C4-2B (cell line): ENCODE measurements around the gene DSC2.

Source experiments
- H3K27ac ChIP-seq: fragments of 450-650 bp; 2 replicates; pipeline ENCODE4 v1.5.1; 2017
- ZFX ChIP-seq: fragments of 450-650 bp; IDR thresholded peaks from 2 replicates; pipeline ENCODE4 v1.6.1; 2017
- TF ChIP-seq, protein P1 (sequence below): fragments of 450-650 bp; conservative IDR thresholded peaks from 2 replicates; pipeline ENCODE4 v1.5.1; 2017; ENCODE audit warnings: mild to moderate bottlenecking

The DSC2 gene

DNA sequence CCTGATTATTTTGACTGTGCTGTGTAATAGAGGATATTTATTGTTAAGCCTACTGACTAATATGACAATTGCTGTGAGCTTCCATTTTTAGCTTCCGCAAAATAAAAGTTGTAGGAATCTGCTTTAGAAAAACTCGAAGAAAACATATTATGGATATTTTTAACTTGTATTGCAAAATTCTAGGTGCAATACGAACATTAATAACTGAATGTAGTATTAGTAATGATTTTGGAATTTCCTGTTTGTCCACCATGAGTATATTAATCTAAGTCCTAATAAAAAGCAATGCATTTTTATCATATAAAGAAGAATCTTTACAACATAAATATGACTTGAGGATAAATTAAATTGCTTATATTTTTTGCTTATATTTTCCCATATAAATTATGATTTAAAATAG is 57.3 kb downstream of the DSC2 start:
- H3K27ac ChIP-seq, result no peak overlapping the region
- TF ChIP-seq, protein P1, sequence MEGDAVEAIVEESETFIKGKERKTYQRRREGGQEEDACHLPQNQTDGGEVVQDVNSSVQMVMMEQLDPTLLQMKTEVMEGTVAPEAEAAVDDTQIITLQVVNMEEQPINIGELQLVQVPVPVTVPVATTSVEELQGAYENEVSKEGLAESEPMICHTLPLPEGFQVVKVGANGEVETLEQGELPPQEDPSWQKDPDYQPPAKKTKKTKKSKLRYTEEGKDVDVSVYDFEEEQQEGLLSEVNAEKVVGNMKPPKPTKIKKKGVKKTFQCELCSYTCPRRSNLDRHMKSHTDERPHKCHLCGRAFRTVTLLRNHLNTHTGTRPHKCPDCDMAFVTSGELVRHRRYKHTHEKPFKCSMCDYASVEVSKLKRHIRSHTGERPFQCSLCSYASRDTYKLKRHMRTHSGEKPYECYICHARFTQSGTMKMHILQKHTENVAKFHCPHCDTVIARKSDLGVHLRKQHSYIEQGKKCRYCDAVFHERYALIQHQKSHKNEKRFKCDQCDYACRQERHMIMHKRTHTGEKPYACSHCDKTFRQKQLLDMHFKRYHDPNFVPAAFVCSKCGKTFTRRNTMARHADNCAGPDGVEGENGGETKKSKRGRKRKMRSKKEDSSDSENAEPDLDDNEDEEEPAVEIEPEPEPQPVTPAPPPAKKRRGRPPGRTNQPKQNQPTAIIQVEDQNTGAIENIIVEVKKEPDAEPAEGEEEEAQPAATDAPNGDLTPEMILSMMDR, result no peak
- no peak for TF ChIP-seq ZFX

DNA sequence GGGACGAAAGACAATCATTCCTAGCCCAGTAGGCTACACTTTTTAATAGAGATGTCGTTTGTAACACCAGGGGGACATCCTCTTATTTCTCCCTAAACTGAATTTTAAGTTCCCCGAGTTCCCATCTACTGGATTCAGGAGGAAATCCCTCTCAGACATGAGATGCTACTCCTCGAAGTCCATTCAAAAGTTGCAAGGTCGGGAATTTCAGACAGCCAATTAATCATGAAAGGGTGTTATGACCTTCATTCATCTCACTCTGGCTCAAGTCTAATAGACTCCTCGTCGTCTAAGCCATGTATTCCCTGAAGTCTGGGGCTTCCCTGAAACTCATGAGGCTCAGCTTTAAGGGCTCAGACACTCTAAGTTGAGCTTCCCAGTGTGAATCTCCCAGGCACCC is 58.5 kb downstream of the DSC2 start:
- TF ChIP-seq, protein P1, result no peak
- TF ChIP-seq ZFX, result no peak
- no peak overlapping the region for H3K27ac ChIP-seq

DNA sequence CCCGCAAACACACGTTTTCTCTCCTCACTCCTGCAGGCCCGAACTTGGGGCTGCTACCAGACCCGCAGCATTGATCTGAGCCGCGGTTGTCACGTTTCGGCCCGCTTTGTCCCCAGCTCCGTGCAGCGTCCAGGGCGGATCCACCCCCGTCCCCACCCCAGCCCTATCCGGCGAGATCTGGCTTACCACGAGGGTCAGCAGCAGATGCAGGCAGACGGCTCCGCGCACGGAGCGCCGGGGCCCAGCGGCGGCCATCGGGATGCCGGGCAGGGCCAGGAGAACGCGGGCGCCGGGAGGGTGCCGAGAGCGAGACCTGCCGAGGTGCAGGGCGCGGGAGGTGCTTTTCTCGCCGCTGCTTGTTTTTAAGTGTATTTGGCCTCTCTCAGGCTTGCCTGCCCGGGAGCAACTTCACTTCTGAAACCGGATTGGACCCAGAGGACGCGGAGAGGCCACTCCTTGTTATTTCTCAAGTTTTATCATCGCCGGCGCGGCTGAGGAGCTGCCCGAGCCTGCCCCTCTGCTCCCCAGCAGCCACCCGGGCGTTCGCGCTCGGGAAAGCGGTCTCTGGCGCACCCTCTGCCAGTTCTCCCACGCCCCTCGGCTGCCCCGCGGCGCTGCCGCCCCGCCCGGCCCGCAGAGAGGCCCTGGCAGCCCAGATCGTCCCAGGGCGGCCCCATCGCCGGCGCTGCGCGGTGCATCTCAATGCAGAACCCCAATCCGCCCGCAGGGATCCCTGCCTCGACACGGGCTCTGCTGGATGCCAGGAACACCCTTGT is 59.6 kb downstream of the DSC2 start, which contains the start of gene DSC3:
DSC3 (minus strand) TSS at position 337 of the 776 bp plus-strand sequence; CDS start at position 255, 82 bp downstream.
- H3K27ac ChIP-seq, result no peak within 1 kb of the TSS
- no peak for TF ChIP-seq ZFX
- TF ChIP-seq, protein P1, result no peak

DNA sequence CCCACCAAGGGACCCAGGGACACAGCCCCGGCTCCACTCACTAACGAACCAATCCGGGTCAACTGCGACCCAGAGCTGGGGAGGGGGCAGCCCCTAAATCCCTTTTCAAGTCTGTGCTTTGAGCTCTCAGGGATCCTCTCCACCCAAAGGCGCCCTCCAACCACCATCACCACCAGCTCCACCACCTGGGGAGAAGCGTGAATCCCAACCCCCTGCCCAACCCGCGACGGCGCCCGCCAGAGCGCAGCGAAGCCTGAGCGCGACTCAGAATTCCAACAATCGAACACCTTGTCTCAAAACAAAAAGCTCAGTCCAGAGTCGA is 60.2 kb downstream of the DSC2 start:
- TF ChIP-seq ZFX, result no peak
- TF ChIP-seq, protein P1, result no peak
- no peak overlapping the region for H3K27ac ChIP-seq

DNA sequence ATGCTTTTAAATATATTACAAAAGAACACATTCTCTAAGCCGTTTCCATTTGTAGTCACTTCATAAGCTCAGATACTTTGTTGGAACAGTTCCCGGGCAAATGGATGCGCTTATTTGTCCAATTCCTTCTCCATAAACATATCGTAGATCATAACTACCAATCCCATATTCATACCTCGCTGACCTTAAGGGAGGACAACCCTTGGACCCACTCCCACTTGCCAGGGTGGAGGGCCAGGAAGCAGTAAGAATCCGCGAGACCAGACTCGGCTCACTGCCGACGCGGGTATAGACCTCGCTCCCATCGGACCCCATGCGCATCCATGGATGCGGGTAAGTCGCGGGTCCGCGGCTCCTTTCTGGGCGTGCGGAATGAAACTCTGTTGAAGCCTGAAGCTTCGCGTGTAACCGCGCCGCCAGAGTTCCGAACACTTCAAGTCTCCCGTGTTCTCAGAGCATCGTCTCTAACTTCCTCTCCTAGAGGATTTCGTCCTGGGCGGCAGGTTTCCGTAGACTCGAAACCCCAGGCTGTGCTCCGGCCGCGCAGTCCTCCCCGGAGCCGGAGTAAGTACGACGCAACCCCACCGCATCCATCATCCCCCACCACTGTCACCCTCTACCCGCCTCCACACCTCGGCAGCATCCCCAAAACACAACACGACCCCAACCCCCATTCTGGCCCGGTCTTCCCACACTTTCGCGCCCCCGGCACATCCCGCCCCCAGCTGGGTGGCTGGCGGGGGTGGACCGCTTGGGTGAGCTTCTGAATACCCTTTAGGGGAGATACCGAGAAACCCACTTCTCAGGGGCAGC is 60.7 kb downstream of the DSC2 start:
- no peak overlapping the region for H3K27ac ChIP-seq

DNA sequence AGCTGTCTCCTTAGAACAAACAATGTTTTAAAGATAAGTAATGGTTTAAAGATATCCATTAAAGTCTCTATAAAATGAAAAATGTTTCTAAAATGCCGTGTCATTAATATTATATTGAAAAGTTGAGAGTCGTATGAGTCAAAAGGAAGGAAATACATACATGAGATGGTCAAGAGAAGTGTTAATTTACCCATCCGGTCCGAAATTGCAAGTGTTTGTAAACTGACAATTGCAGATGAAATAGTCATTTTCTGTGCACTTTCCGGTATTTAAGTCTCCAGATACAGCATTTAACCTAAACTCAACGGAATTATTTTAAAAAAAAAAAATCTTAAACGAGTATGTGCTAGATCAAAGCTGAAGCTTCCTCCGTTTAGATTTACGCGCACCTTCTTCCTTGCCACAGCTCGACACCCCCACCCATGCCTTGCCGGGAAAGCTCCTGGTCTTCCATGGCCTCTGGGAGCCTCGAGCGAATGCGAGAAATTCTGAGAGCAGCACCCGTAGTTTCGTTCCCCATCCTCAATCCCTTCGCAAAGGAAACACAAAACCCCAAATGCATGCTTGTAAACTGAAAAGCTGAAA is 61.4 kb downstream of the DSC2 start:
- TF ChIP-seq, protein P1, result no peak
- no peak for TF ChIP-seq ZFX
- no peak overlapping the region for H3K27ac ChIP-seq

More for the DNA sequence above, 60.7 kb downstream of the DSC2 start:
- TF ChIP-seq, protein P1, result no peak
- no peak for TF ChIP-seq ZFX

DNA sequence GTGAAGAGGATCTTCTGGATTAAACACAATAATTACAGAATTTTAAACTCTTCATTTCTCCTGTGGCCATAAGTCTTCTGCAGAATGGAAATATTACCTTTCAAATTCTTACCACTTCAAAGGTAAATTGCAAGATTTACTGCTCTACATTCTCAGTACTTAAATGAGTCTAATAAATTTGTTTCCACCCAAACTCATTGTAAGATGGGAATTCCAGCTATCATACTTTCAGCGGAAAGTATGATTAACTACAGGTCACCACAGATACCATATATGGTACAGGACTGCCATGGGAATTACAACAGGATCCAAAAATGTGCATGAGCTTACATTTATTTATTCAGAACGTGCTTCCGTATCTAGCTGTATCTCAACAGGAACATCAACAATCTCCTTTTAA is 62.8 kb downstream of the DSC2 start:
- no peak for TF ChIP-seq ZFX
- TF ChIP-seq, protein P1, result no peak

DNA sequence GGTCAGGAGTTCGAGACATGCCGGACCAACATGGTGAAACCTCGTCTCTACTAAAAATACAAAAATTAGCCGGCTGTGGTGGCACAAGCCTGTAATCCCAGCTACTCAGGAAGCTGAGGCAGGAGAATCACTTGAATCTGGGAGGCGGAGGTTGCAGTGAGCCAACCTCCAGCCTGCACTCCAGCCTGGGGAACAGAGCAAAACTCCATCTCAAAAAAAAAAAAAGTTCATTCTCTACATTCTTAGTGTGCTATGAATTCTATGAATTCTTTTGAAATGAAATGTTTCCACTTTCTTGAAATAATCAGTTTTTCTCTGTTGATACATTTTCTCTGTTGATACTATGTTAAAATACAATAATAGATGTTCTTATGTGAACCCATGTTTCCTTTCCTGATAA is 64.5 kb downstream of the DSC2 start:
- H3K27ac ChIP-seq, result peak overlapping the region; percentile 43; the same call in 1 of the 2 replicates

More for the DNA sequence above, 62.8 kb downstream of the DSC2 start:
- no peak overlapping the region for H3K27ac ChIP-seq
